ENCODE data around the gene CD81.

GRCh38 chr11:2376751-2377451 lies at the start of gene CD81:
- TF ChIP-seq CTCF (IDR thresholded peaks at IDR 0.05; ENCODE audit: low read depth, low read length), result no peak
- no peak for TF ChIP-seq EZH2phosphoT487 (IDR thresholded peaks at IDR 0.05; ENCODE audit: low read depth)
